H1 (cell line): Measurements from ENCODE around the gene SH3RF2. TPM values are rescaled to one million over a fixed set of nuclear protein-coding genes. Genes with fewer than 3 reads are reported as not detected.

Experiments used
- ASH2L ChIP-seq: fragments of 200-600, 300-600 bp; sonication (generic); IDR thresholded peaks from one replicate; pipeline ENCODE4 v1.7.1; 2017; ENCODE audit warnings: low read length
- CBX5 ChIP-seq: fragments of 300-800, 300-1000 bp; sonication (generic); IDR thresholded peaks from 2 replicates; pipeline ENCODE4 v1.7.1; 2016; ENCODE audit warnings: antibody characterized with exemption, low read length, low read depth
- CBX8 ChIP-seq: fragments of 300-800, 300-1000 bp; sonication (generic); IDR thresholded peaks from 2 replicates; pipeline ENCODE4 v1.7.1; 2016; ENCODE audit warnings: low read depth, low read length, borderline replicate concordance
- CHD2 ChIP-seq: IDR thresholded peaks from 2 replicates; pipeline ENCODE4 v1.6.1; 2012; ENCODE audit warnings: low read length, improper control_type of control experiment
- CTBP2 ChIP-seq: IDR thresholded peaks from 2 replicates; pipeline ENCODE4 v1.7.0; 2011; ENCODE audit warnings: borderline replicate concordance, mild to moderate bottlenecking, moderate library complexity, mixed read lengths, low read length; ENCODE audit not compliant: insufficient read depth, insufficient read length
- FOSL1 ChIP-seq: IDR thresholded peaks from 2 replicates; pipeline ENCODE4 v1.6.1; 2011; ENCODE audit warnings: mild to moderate bottlenecking, low read depth, low read length, moderate library complexity; ENCODE audit not compliant: insufficient read depth
- KDM1A ChIP-seq: fragments of 200-600, 300-600 bp; sonication (generic); IDR thresholded peaks from 2 replicates; pipeline ENCODE4 v1.7.1; 2016; ENCODE audit warnings: mild to moderate bottlenecking, low read length, borderline replicate concordance
- SIRT6 ChIP-seq: IDR thresholded peaks from one replicate; pipeline ENCODE4 v1.7.1; 2012; ENCODE audit warnings: low read length, inconsistent platforms
- TAF1 ChIP-seq: IDR thresholded peaks from 2 replicates; pipeline ENCODE4 v1.6.1; 2011; ENCODE audit warnings: mild to moderate bottlenecking, low read depth, low read length
- USF2 ChIP-seq: IDR thresholded peaks from 2 replicates; pipeline ENCODE4 v1.6.1; 2011; ENCODE audit warnings: low read length, improper control_type of control experiment
- YY1 ChIP-seq: IDR thresholded peaks from 2 replicates; pipeline ENCODE4 v1.6.1; 2011; ENCODE audit warnings: low read depth, mild to moderate bottlenecking, low read length
- polyA plus RNA-seq, 7 experiments: library from polyadenylated mRNA; depleted of rRNA in 3 of 7; stranded (reverse) in 5 of 7; unstranded in 2 of 7; fragments of >200 nt in 5 of 7; fragments of 200-250 nt in 2 of 7; gene quantifications; 1 replicate in 5 of 7; 2 replicates in 1 of 7; 4 replicates in 1 of 7; pipeline versions ENCODE4 v1.2.1 to v1.2.3, GENCODE V29; 2011 to 2013; ENCODE audit warnings: missing spikeins in 2 of 7, mixed read lengths in 2 of 7
- total RNA-seq: library from RNA; stranded (reverse); fragmentation: NEBNext Ultra II Directional; extraction: Animal tissue kit (Norgen Biotek cat#: 25700); gene quantifications from 2 replicates; pipeline ENCODE4 v1.2.1, GENCODE V29; 2021
- TF ChIP-seq, protein P1 (sequence below): fragments of 300-600 bp; sonication (generic); IDR thresholded peaks from 2 replicates; pipeline ENCODE4 v1.7.1; 2012; ENCODE audit warnings: low read length, moderate library complexity, mild to moderate bottlenecking, inconsistent platforms; ENCODE audit not compliant: insufficient replicate concordance

The SH3RF2 gene
- total and polyA plus RNA-seq, 2 of the 8 experiments (the other 6 are each of a cell fraction or from before 2014, with no cell fraction given): 0.80 to 0.95 TPM

- TF ChIP-seq, protein P1, sequence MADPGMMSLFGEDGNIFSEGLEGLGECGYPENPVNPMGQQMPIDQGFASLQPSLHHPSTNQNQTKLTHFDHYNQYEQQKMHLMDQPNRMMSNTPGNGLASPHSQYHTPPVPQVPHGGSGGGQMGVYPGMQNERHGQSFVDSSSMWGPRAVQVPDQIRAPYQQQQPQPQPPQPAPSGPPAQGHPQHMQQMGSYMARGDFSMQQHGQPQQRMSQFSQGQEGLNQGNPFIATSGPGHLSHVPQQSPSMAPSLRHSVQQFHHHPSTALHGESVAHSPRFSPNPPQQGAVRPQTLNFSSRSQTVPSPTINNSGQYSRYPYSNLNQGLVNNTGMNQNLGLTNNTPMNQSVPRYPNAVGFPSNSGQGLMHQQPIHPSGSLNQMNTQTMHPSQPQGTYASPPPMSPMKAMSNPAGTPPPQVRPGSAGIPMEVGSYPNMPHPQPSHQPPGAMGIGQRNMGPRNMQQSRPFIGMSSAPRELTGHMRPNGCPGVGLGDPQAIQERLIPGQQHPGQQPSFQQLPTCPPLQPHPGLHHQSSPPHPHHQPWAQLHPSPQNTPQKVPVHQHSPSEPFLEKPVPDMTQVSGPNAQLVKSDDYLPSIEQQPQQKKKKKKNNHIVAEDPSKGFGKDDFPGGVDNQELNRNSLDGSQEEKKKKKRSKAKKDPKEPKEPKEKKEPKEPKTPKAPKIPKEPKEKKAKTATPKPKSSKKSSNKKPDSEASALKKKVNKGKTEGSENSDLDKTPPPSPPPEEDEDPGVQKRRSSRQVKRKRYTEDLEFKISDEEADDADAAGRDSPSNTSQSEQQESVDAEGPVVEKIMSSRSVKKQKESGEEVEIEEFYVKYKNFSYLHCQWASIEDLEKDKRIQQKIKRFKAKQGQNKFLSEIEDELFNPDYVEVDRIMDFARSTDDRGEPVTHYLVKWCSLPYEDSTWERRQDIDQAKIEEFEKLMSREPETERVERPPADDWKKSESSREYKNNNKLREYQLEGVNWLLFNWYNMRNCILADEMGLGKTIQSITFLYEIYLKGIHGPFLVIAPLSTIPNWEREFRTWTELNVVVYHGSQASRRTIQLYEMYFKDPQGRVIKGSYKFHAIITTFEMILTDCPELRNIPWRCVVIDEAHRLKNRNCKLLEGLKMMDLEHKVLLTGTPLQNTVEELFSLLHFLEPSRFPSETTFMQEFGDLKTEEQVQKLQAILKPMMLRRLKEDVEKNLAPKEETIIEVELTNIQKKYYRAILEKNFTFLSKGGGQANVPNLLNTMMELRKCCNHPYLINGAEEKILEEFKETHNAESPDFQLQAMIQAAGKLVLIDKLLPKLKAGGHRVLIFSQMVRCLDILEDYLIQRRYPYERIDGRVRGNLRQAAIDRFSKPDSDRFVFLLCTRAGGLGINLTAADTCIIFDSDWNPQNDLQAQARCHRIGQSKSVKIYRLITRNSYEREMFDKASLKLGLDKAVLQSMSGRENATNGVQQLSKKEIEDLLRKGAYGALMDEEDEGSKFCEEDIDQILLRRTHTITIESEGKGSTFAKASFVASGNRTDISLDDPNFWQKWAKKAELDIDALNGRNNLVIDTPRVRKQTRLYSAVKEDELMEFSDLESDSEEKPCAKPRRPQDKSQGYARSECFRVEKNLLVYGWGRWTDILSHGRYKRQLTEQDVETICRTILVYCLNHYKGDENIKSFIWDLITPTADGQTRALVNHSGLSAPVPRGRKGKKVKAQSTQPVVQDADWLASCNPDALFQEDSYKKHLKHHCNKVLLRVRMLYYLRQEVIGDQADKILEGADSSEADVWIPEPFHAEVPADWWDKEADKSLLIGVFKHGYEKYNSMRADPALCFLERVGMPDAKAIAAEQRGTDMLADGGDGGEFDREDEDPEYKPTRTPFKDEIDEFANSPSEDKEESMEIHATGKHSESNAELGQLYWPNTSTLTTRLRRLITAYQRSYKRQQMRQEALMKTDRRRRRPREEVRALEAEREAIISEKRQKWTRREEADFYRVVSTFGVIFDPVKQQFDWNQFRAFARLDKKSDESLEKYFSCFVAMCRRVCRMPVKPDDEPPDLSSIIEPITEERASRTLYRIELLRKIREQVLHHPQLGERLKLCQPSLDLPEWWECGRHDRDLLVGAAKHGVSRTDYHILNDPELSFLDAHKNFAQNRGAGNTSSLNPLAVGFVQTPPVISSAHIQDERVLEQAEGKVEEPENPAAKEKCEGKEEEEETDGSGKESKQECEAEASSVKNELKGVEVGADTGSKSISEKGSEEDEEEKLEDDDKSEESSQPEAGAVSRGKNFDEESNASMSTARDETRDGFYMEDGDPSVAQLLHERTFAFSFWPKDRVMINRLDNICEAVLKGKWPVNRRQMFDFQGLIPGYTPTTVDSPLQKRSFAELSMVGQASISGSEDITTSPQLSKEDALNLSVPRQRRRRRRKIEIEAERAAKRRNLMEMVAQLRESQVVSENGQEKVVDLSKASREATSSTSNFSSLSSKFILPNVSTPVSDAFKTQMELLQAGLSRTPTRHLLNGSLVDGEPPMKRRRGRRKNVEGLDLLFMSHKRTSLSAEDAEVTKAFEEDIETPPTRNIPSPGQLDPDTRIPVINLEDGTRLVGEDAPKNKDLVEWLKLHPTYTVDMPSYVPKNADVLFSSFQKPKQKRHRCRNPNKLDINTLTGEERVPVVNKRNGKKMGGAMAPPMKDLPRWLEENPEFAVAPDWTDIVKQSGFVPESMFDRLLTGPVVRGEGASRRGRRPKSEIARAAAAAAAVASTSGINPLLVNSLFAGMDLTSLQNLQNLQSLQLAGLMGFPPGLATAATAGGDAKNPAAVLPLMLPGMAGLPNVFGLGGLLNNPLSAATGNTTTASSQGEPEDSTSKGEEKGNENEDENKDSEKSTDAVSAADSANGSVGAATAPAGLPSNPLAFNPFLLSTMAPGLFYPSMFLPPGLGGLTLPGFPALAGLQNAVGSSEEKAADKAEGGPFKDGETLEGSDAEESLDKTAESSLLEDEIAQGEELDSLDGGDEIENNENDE: no peak
- no peak for TF ChIP-seq KDM1A
- no peak for TF ChIP-seq CTBP2
- TF ChIP-seq CHD2: no peak
- TF ChIP-seq FOSL1: no peak
- TF ChIP-seq CBX5: no peak
- no peak for TF ChIP-seq TAF1
- TF ChIP-seq CBX8: no peak
- no peak for TF ChIP-seq YY1
- TF ChIP-seq USF2: no peak
- no peak for TF ChIP-seq ASH2L
- TF ChIP-seq SIRT6: no peak
Observed at GRCh38 chr5:145948047-145948446, 11.7 kb downstream of the SH3RF2 start (continued).
